GM18858 (cell line): ENCODE measurements around the gene MIA3.

Experiments used
- ATAC-seq: cut with Tn5 transposase; IDR thresholded peaks from one replicate; pipeline ENCODE4 v1.9.1; 2021; ENCODE audit not compliant: unreplicated experiment

MIA3 gene

GRCh38 chr1:222716393-222716792 lies 98.5 kb downstream of the MIA3 start:
- ATAC-seq: no peak
